HepG2 (cell line): ENCODE results near the gene ANXA2. TPM values are rescaled to one million over a fixed set of nuclear protein-coding genes. Genes with fewer than 3 reads are reported as not detected.
A peak's percentile ranks its signal among the peaks of the same experiment; 100 is the strongest.

Source experiments
- AFF4 ChIP-seq: sonication (generic); formaldehyde crosslinking; IDR thresholded peaks from 2 replicates; pipeline ENCODE4 v1.4.0; 2020; ENCODE audit warnings: missing genetic modification reagents
- ELK4 ChIP-seq: sonication (generic); formaldehyde crosslinking; IDR thresholded peaks from 2 replicates; pipeline ENCODE4 v1.9.0; 2021; ENCODE audit warnings: missing genetic modification reagents, borderline replicate concordance
- HDAC1 ChIP-seq: sonication (generic); formaldehyde crosslinking; IDR thresholded peaks from 2 replicates; pipeline ENCODE4 v1.5.1; 2020; ENCODE audit warnings: mild to moderate bottlenecking, missing genetic modification reagents
- HNF1B ChIP-seq: sonication (generic); formaldehyde crosslinking; IDR thresholded peaks from 2 replicates; pipeline ENCODE4 v1.5.1; 2020; ENCODE audit warnings: mild to moderate bottlenecking, moderate library complexity, missing genetic modification reagents
- MED1 ChIP-seq: sonication (generic); formaldehyde crosslinking; IDR thresholded peaks from 2 replicates; pipeline ENCODE4 v1.4.0; 2020; ENCODE audit warnings: missing genetic modification reagents
- SOX13 ChIP-seq, 3 experiments: fragments of 450-650 bp in 1 of 3; sonication (generic) in 1 of 3; formaldehyde crosslinking in 1 of 3; IDR thresholded peaks in 2 of 3; conservative IDR thresholded peaks in 1 of 3; 2 replicates each; pipeline versions ENCODE4 v1.5.0 to v1.6.1; 2016 to 2020; ENCODE audit warnings: antibody characterized with exemption in 1 of 3, mild to moderate bottlenecking in 1 of 3, missing compliant biosample characterization in 1 of 3, missing genetic modification reagents in 1 of 3, moderate library complexity in 1 of 3
- ZBED4 ChIP-seq: sonication (generic); formaldehyde crosslinking; IDR thresholded peaks from 2 replicates; pipeline ENCODE4 v1.4.0; 2020; ENCODE audit warnings: missing genetic modification reagents, borderline replicate concordance
- ZNF280B ChIP-seq: sonication (generic); formaldehyde crosslinking; IDR thresholded peaks from 2 replicates; pipeline ENCODE4 v1.5.0; 2020; ENCODE audit warnings: missing genetic modification reagents, mild to moderate bottlenecking, borderline replicate concordance
- ZNF687 ChIP-seq: sonication (generic); formaldehyde crosslinking; IDR thresholded peaks from 2 replicates; pipeline ENCODE4 v1.5.1; 2020; ENCODE audit warnings: mild to moderate bottlenecking, missing genetic modification reagents, moderate library complexity
- polyA plus RNA-seq, 8 experiments: library from polyadenylated mRNA; depleted of rRNA in 3 of 8; stranded (reverse) in 7 of 8; unstranded in 1 of 8; fragments of >200 nt; fragmentation: Illumina TruSeq in 4 of 8; extraction: Trizol in 4 of 8; gene quantifications; 2 replicates each; pipeline versions ENCODE4 v1.2.1 to v1.2.3, GENCODE V29; 2011 to 2016; ENCODE audit warnings: low read depth in 4 of 8, missing spikeins in 1 of 8, mixed read lengths in 1 of 8; ENCODE audit not compliant: insufficient read depth in 1 of 8
- total RNA-seq, 5 experiments: library from RNA; depleted of rRNA; stranded (reverse); fragments of >200 nt; fragmentation: Illumina TruSeq; extraction: Trizol; gene quantifications; 2 replicates each; pipeline ENCODE4 v1.2.3, GENCODE V29; 2016; ENCODE audit warnings: low read depth in 1 of 5

ANXA2 gene
- total and polyA plus RNA-seq, 2 of the 13 experiments (the other 11 are each of a cell fraction or from before 2014, with no cell fraction given), result 196 to 613 TPM

GRCh38 chr15:60379525-60380274, 18.1 kb downstream of the ANXA2 start (continued):
- TF ChIP-seq ZNF280B (CRISPR knock-in tag), result no peak
- TF ChIP-seq ZNF687 (CRISPR knock-in tag), result no peak
- 0 out of 2 replicates have a peak, but pooled peaks have one; percentile 23 for TF ChIP-seq ZBED4 (CRISPR knock-in tag)
- TF ChIP-seq HNF1B (CRISPR knock-in tag), result peak; percentile 73; the same call in 1 of the 2 replicates
- TF ChIP-seq MED1 (CRISPR knock-in tag), result peak; percentile 96
- peak; percentile 91 for TF ChIP-seq SOX13 (IDR thresholded peaks at IDR 0.05)
- TF ChIP-seq SOX13 (CRISPR knock-in tag; conservative IDR thresholded peaks at IDR 0.05 in 1 of 2, IDR thresholded peaks at IDR 0.05 in 1 of 2), result peak in 1 of 2 experiments; percentile 98; a peak in 2 of 4 replicates
- TF ChIP-seq ELK4, result no peak
- TF ChIP-seq AFF4, result no peak
- TF ChIP-seq HDAC1 (CRISPR knock-in tag), result peak; percentile 82
